OCI-LY7 (cell line): ENCODE data around the gene RBM14.

Experiments
- CTCF ChIP-seq: fragments of 200-600 bp; sonication (generic); conservative IDR thresholded peaks from 2 replicates; pipeline ENCODE4 v1.5.1; 2014; ENCODE audit warnings: mild to moderate bottlenecking, antibody characterized with exemption, low read length, moderate library complexity, mixed read lengths
- EZH2phosphoT487 ChIP-seq: fragments of 200-600 bp; sonication (generic); IDR thresholded peaks from 2 replicates; pipeline ENCODE4 v1.6.1; 2018; ENCODE audit warnings: low read depth, borderline replicate concordance, mild to moderate bottlenecking, mixed run types, antibody characterized with exemption, low read length, moderate library complexity, mixed read lengths

DNA sequence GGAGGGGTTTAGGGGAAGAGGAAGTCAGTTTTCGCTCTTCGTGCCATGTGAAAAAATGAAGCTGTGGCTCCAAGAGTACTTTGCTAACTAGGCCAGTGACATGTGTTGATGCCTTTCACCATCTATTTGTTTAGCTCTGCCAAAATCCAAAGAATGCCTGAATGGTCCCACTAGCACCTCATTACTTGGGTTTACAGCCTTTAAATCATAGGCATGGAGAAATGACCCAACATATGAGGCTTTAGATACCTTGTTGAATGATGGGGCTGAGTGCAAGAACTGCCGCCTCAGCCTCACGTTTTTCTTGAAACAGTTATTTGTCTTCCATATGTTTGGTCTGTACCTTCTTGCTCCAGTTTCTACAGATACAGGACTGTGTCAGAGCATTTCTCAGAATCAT lies 30.4 kb downstream of the RBM14 start:
- TF ChIP-seq CTCF (no peak), EZH2phosphoT487 (no peak)
